AG04450 (cell line): ENCODE measurements around the gene MYBPC3. TPM values are rescaled to one million over a fixed set of nuclear protein-coding genes. Genes with fewer than 3 reads are reported as not detected.

ENCODE experiments used
- CTCF ChIA-PET: fragments of 300-600, 350-600 bp; formaldehyde crosslinking; extraction: SDS; loops from one replicate; lab custom pipeline; 2022; ENCODE audit warnings: antibody characterized with exemption, inconsistent platforms; lab: Charles Lee
- POLR2A ChIA-PET: fragments of 350-600 bp; formaldehyde crosslinking; extraction: SDS; loops from one replicate; lab custom pipeline; 2021; ENCODE audit warnings: antibody characterized with exemption, inconsistent platforms; lab: Yijun Ruan, JAX
- DNase-seq: peaks from one replicate; pipeline ENCODE4 v3.0.0-alpha.2; 2011; ENCODE audit warnings: low read depth, low spot score
- H3K27ac ChIP-seq: one replicate; pipeline ENCODE4 v1.5.1; 2012; ENCODE audit warnings: low read depth, low read length, control low read depth
- H3K27me3 ChIP-seq: one replicate; pipeline ENCODE4 v1.6.0; 2012; ENCODE audit warnings: low read length; ENCODE audit not compliant: control insufficient read depth, insufficient read depth
- H3K4me3 ChIP-seq: 2 replicates; pipeline ENCODE4 v1.5.1; 2011; ENCODE audit warnings: mild to moderate bottlenecking, low read depth, low read length, control low read depth
- H3K9me3 ChIP-seq: 2 replicates; pipeline ENCODE4 v1.5.1; 2012; ENCODE audit warnings: low read length; ENCODE audit not compliant: control insufficient read depth, insufficient read depth
- CTCF ChIP-seq: IDR thresholded peaks from 2 replicates; pipeline ENCODE4 v1.5.1; 2011; ENCODE audit warnings: low read depth, low read length, control low read depth, inconsistent platforms
- polyA minus RNA-seq: library from RNA; depleted of rRNA, polyadenylated mRNA; stranded (reverse); fragments of >200 nt; gene quantifications from 2 replicates; pipeline ENCODE4 v1.2.3, GENCODE V29; 2011; rRNA and poly(A)+ RNA removed
- polyA plus RNA-seq: library from polyadenylated mRNA; depleted of rRNA; stranded (reverse); fragments of >200 nt; gene quantifications from 2 replicates; pipeline ENCODE4 v1.2.3, GENCODE V29; 2011; rRNA removed

MYBPC3 gene
- not detected in 2 replicates for polyA plus RNA-seq
- polyA minus RNA-seq: not detected in 2 replicates

GRCh38 chr11:47352556-47352955 is at the start of gene MYBPC3:
TSS of gene MYBPC3 (minus strand) at chr11:47352702. CDS start at chr11:47352647, 55 bp downstream.
- no peak for TF ChIP-seq CTCF
- Histone ChIP-seq H3K4me3 (no peak within 1 kb of the TSS), H3K27me3 (peaks cover 3% of the 10 kb centered on the region), H3K27ac (no peak within 1 kb of the TSS), H3K9me3 (no peaks in the 10 kb centered on the region; the same call in 1 of the 2 replicates)
- ChIA-PET CTCF (interaction anchor here (1.1 kb wide), 1 partner anchor 95 kb away, joined by 4 read pairs; the partner anchor contains the start of gene NR1H3), POLR2A (no interaction called here)
- DNase-seq: no peak

GRCh38 chr11:47400768-47401279 is 48.3 kb upstream of the MYBPC3 start:
- no peak for DNase-seq
- CTCF ChIA-PET: interaction anchor here (3.3 kb wide), 1 partner anchor 27 kb away, joined by 24 read pairs; no protein-coding TSS in a partner anchor
- H3K4me3 ChIP-seq: no peak overlapping the region
- H3K27me3 ChIP-seq: no peaks in the 10 kb centered on the region
- no peaks in the 10 kb centered on the region for H3K9me3 ChIP-seq
- no peak overlapping the region for H3K27ac ChIP-seq
- POLR2A ChIA-PET: interaction anchor here (0.7 kb wide), 1 partner anchor 57 kb away, joined by 3 read pairs; no protein-coding TSS in a partner anchor
- TF ChIP-seq CTCF: no peak

- Histone ChIP-seq H3K9me3 (no peaks in the 10 kb centered on the region), H3K27ac (no peak overlapping the region), H3K4me3 (peak overlapping the region; percentile 58), H3K27me3 (no peaks in the 10 kb centered on the region)
- no peak for TF ChIP-seq CTCF
- ChIA-PET POLR2A (interaction anchor here (0.6 to 0.7 kb wide), 2 partner anchors 56 to 217 kb away, joined by 3 read pairs; no protein-coding TSS in a partner anchor), CTCF (interaction anchor here (1.0 to 3.3 kb wide), 2 partner anchors 12 to 26 kb away, joined by 4 to 24 read pairs; no protein-coding TSS in a partner anchor)
- no peak for DNase-seq
Observed at GRCh38 chr11:47399860-47400767, 47.6 kb upstream of the MYBPC3 start.

- H3K4me3 ChIP-seq: no peak overlapping the region
- CTCF ChIA-PET: interaction anchor here (3.3 kb wide), 1 partner anchor 25 kb away, joined by 24 read pairs; no protein-coding TSS in a partner anchor
Observed at GRCh38 chr11:47398551-47398950, 46.0 kb upstream of the MYBPC3 start.

More at GRCh38 chr11:47398551-47398950, 46.0 kb upstream of the MYBPC3 start:
- POLR2A ChIA-PET: no interaction called here
- no peak for TF ChIP-seq CTCF
- H3K27ac ChIP-seq: no peak overlapping the region
- DNase-seq: no peak
- H3K27me3 ChIP-seq: no peaks in the 10 kb centered on the region
- H3K9me3 ChIP-seq: no peaks in the 10 kb centered on the region; the same call in 1 of the 2 replicates
